Astrocyte (in vitro differentiated cells and primary cell): ENCODE results near the gene MAN1C1. TPM values are rescaled to one million over a fixed set of nuclear protein-coding genes. Genes with fewer than 3 reads are reported as not detected.

Source experiments
- DNase-seq: peaks from one replicate; pipeline ENCODE4 v3.0.0-alpha.2; 2010; ENCODE audit warnings: low read depth
- FAIRE-seq: peaks from 2 replicates; lab custom pipeline; 2011; peaks lifted over from hg19 to GRCh38; lab: Jason Lieb, UNC
- H2AFZ ChIP-seq: 2 replicates; pipeline ENCODE4 v1.6.0; 2012; ENCODE audit warnings: low read depth, low read length, inconsistent platforms
- H3K27ac ChIP-seq: 2 replicates; pipeline ENCODE4 v1.5.1; 2011; ENCODE audit warnings: low read depth, low read length, inconsistent platforms
- H3K27me3 ChIP-seq: 2 replicates; pipeline ENCODE4 v1.6.0; 2011; ENCODE audit warnings: low read length, inconsistent platforms; ENCODE audit not compliant: insufficient read depth
- H3K36me3 ChIP-seq: 2 replicates; pipeline ENCODE4 v1.5.1; 2011; ENCODE audit warnings: low read length, inconsistent platforms; ENCODE audit not compliant: insufficient read depth
- H3K4me1 ChIP-seq: 2 replicates; pipeline ENCODE4 v1.5.1; 2011; ENCODE audit warnings: low read length, inconsistent platforms; ENCODE audit not compliant: insufficient read depth
- H3K4me2 ChIP-seq: 2 replicates; pipeline ENCODE4 v1.6.0; 2012; ENCODE audit warnings: low read length, inconsistent platforms
- H3K4me3 ChIP-seq: 2 replicates; pipeline ENCODE4 v1.5.1; 2011; ENCODE audit warnings: low read depth, mild to moderate bottlenecking, low read length, inconsistent platforms; ENCODE audit not compliant: insufficient read depth
- H3K79me2 ChIP-seq: 2 replicates; pipeline ENCODE4 v1.6.0; 2012; ENCODE audit warnings: mild to moderate bottlenecking, low read length, inconsistent platforms; ENCODE audit not compliant: insufficient read depth
- H3K9ac ChIP-seq: 2 replicates; pipeline ENCODE4 v1.6.0; 2012; ENCODE audit warnings: mild to moderate bottlenecking, low read length, inconsistent platforms
- H3K9me3 ChIP-seq: 2 replicates; pipeline ENCODE4 v1.5.1; 2012; ENCODE audit warnings: low read depth, mild to moderate bottlenecking, low read length, inconsistent platforms; ENCODE audit not compliant: insufficient read depth
- H4K20me1 ChIP-seq: 2 replicates; pipeline ENCODE4 v1.6.0; 2012; ENCODE audit warnings: low read length, inconsistent platforms; ENCODE audit not compliant: insufficient read depth
- H3K27ac Mint-ChIP-seq: one replicate; pipeline ENCODE4 v1.8.0; 2021; ENCODE audit warnings: mild to moderate bottlenecking, mixed read lengths; ENCODE audit not compliant: unreplicated experiment
- H3K27me3 Mint-ChIP-seq: one replicate; pipeline ENCODE4 v1.8.0; 2021; ENCODE audit warnings: low read depth, mixed read lengths; ENCODE audit not compliant: unreplicated experiment
- H3K36me3 Mint-ChIP-seq: one replicate; pipeline ENCODE4 v1.8.0; 2021; ENCODE audit warnings: low read depth, mixed read lengths; ENCODE audit not compliant: unreplicated experiment
- H3K4me1 Mint-ChIP-seq: one replicate; pipeline ENCODE4 v1.8.0; 2021; ENCODE audit warnings: low read depth, mixed read lengths; ENCODE audit not compliant: unreplicated experiment
- H3K4me3 Mint-ChIP-seq: one replicate; pipeline ENCODE4 v1.8.0; 2021; ENCODE audit warnings: mild to moderate bottlenecking, moderate library complexity, mixed read lengths; ENCODE audit not compliant: unreplicated experiment
- H3K9me3 Mint-ChIP-seq: one replicate; pipeline ENCODE4 v1.8.0; 2021; ENCODE audit warnings: mild to moderate bottlenecking, mixed read lengths; ENCODE audit not compliant: unreplicated experiment
- EZH2 ChIP-seq: IDR thresholded peaks from 2 replicates; pipeline ENCODE4 v1.6.1; 2012; ENCODE audit warnings: mild to moderate bottlenecking, low read length, inconsistent platforms; ENCODE audit not compliant: insufficient read depth
- total RNA-seq: library from RNA; stranded (reverse); gene quantifications from 2 replicates; pipeline ENCODE4 v1.2.1, GENCODE V29; 2021
- TF ChIP-seq, protein P1 (sequence below): IDR thresholded peaks from 2 replicates; pipeline ENCODE4 v1.5.1; 2011; ENCODE audit warnings: low read depth, mild to moderate bottlenecking, inconsistent platforms, low read length, moderate library complexity; ENCODE audit not compliant: insufficient read depth

Gene MAN1C1
- total RNA-seq, 1 donor from 2014 or later, result 0.86 TPM

DNA sequence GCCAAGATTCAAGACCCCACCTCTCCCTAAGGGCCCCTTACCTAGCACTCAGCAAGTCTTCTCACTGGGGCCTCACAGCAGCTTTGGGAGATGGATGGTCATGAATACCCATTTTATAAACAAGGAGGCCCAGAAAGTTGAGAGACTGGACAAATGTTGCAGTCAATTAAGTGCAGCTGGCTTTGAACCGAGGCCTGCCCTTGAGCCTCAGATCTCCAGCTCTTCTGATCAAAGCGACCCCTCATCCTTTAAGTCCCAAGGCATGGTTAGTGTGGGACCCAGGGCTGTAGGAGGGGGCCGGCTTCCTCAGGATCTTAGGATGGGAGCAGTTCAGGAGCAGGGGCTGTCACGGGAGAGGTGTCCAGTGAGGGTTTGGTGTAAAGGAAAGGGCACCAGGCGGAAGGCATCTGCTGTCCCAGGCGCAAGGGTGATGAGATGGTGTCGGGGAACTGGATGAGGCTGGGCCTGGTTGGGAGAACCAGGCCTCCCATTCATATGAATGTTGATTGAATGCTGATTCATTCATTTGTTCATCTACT, 198.0 kb downstream of the MAN1C1 start:
- TF ChIP-seq, protein P1, sequence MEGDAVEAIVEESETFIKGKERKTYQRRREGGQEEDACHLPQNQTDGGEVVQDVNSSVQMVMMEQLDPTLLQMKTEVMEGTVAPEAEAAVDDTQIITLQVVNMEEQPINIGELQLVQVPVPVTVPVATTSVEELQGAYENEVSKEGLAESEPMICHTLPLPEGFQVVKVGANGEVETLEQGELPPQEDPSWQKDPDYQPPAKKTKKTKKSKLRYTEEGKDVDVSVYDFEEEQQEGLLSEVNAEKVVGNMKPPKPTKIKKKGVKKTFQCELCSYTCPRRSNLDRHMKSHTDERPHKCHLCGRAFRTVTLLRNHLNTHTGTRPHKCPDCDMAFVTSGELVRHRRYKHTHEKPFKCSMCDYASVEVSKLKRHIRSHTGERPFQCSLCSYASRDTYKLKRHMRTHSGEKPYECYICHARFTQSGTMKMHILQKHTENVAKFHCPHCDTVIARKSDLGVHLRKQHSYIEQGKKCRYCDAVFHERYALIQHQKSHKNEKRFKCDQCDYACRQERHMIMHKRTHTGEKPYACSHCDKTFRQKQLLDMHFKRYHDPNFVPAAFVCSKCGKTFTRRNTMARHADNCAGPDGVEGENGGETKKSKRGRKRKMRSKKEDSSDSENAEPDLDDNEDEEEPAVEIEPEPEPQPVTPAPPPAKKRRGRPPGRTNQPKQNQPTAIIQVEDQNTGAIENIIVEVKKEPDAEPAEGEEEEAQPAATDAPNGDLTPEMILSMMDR, result no peak
- no peak for TF ChIP-seq EZH2
- H3K27me3 Mint-ChIP-seq, result no peaks in the 10 kb centered on the region
- H3K36me3 ChIP-seq, result no peaks in the 10 kb centered on the region
- no peak overlapping the region for H3K27ac ChIP-seq
- peaks cover 7% of the 10 kb centered on the region for H3K4me1 ChIP-seq
- H3K4me3 Mint-ChIP-seq, result no peak overlapping the region
- H3K4me3 ChIP-seq, result no peak overlapping the region
- H4K20me1 ChIP-seq, result peaks cover 13% of the 10 kb centered on the region
- H3K27ac Mint-ChIP-seq, result no peak overlapping the region
- H3K36me3 Mint-ChIP-seq, result peaks cover 5% of the 10 kb centered on the region
- no peak overlapping the region for H3K4me2 ChIP-seq
- H3K4me1 Mint-ChIP-seq, result peaks cover 14% of the 10 kb centered on the region
- peaks cover 2% of the 10 kb centered on the region for H3K9me3 Mint-ChIP-seq
- FAIRE-seq (no peak), DNase-seq (no peak)
- no peak overlapping the region for H3K9ac ChIP-seq
- no peaks in the 10 kb centered on the region for H3K79me2 ChIP-seq
- H2AFZ ChIP-seq, result no peak overlapping the region
- H3K9me3 ChIP-seq, result no peaks in the 10 kb centered on the region
- no peaks in the 10 kb centered on the region for H3K27me3 ChIP-seq

DNA sequence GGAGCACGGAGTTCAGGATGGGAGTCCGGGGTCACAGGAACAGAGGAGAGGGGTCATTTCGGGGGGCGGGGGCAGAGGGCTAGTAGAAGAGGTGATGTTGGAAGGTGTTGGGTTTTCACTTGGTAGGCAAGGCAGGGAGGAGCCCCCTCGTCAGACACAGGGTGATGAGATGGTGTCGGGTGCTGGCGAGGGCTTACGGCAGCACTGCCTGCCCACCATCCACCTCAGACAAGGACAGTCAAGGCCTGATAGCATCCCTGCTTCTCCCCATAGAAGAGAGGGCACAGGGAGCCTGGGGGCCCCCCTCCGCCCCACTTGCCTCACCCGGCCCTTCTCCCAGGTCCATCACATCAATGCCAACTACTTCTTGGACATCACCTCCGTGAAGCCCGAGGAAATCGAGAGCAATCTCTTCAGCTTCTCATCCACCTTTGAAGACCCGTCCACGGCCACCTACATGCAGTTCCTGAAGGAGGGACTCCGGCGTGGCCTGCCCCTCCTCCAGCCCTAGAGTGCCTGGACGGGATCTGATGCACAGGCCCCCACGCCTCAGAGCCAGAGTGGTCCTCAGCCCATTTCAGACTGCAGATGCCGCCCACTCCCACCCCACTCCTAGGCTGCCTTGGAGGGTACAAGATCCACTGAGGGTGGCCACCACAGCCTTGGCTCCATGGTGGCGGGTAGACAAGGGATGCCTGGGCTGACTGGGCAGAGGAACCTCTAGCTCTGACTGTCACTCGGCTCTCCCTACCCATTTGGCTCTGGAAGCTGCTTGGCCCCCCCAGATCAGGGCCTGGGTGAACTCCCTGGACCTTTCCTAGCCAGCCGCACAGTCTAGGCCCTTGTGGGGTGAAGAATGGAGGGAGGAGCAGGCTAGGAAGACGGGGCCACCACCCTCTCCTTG, 198.9 kb downstream of the MAN1C1 start:
- no peak overlapping the region for H3K4me2 ChIP-seq
- Mint-ChIP-seq H3K36me3 (peaks cover 4% of the 10 kb centered on the region), H3K27ac (peak overlapping the region; percentile 0), H3K4me3 (no peak overlapping the region), H3K4me1 (peaks cover 14% of the 10 kb centered on the region), H3K27me3 (no peaks in the 10 kb centered on the region), H3K9me3 (peaks cover 2% of the 10 kb centered on the region)
- H3K9ac ChIP-seq, result no peak overlapping the region
- no peaks in the 10 kb centered on the region for H3K27me3 ChIP-seq
- FAIRE-seq, result no peak
- TF ChIP-seq EZH2, result no peak
- TF ChIP-seq, protein P1, result no peak
- H3K79me2 ChIP-seq, result peaks cover 7% of the 10 kb centered on the region
- no peaks in the 10 kb centered on the region for H3K36me3 ChIP-seq
- H3K4me3 ChIP-seq, result no peak overlapping the region
- no peaks in the 10 kb centered on the region for H3K9me3 ChIP-seq
- H2AFZ ChIP-seq, result no peak overlapping the region
- DNase-seq, result no peak
- no peak overlapping the region for H3K27ac ChIP-seq
- H3K4me1 ChIP-seq, result peaks cover 7% of the 10 kb centered on the region
- H4K20me1 ChIP-seq, result peaks cover 8% of the 10 kb centered on the region
